Activated CD8-positive, alpha-beta T cell treated with anti-CD3 and anti-CD28 coated beads for 36 hours (primary cell): ENCODE results near the gene BMP7. TPM values are rescaled to one million over a fixed set of nuclear protein-coding genes. Genes with fewer than 3 reads are reported as not detected.

Experiments used
- ATAC-seq: fragments of 200-7000 bp; cut with Tn5 transposase; one replicate; pipeline ENCODE4 v1.10.0; 2021; ENCODE audit warnings: mild to moderate bottlenecking, moderate library complexity
- CTCF ChIA-PET: fragments of 350-600 bp; sonication (Branson Sonifier 250); formaldehyde crosslinking; loops from one replicate; lab custom pipeline; 2021; ENCODE audit warnings: antibody characterized with exemption; lab: Charles Lee
- POLR2A ChIA-PET: fragments of 350-600 bp; sonication (Branson Sonifier 250); formaldehyde crosslinking; loops from one replicate; lab custom pipeline; 2021; ENCODE audit warnings: antibody characterized with exemption; lab: Charles Lee
- DNase-seq: peaks from one replicate; pipeline ENCODE4 v3.0.0-alpha.2; 2020
- H3K27ac Mint-ChIP-seq: one replicate; pipeline ENCODE4 v1.8.0; 2021; ENCODE audit warnings: mild to moderate bottlenecking, mixed read lengths
- H3K27me3 Mint-ChIP-seq: one replicate; pipeline ENCODE4 v1.8.0; 2021; ENCODE audit warnings: mixed read lengths
- H3K36me3 Mint-ChIP-seq: one replicate; pipeline ENCODE4 v1.8.0; 2021; ENCODE audit warnings: low read depth, mixed read lengths
- H3K4me1 Mint-ChIP-seq: one replicate; pipeline ENCODE4 v1.8.0; 2021; ENCODE audit warnings: low read depth, mixed read lengths
- H3K4me3 Mint-ChIP-seq: one replicate; pipeline ENCODE4 v1.8.0; 2021; ENCODE audit warnings: mild to moderate bottlenecking, moderate library complexity, mixed read lengths
- H3K9me3 Mint-ChIP-seq: one replicate; pipeline ENCODE4 v1.8.0; 2021; ENCODE audit warnings: mixed read lengths
- CTCF ChIP-seq: fragments of 200-600 bp; IDR thresholded peaks from one replicate; pipeline ENCODE4 v1.8.0; 2022; ENCODE audit warnings: antibody characterized with exemption, mild to moderate bottlenecking
- intact Hi-C: fragments of 100-400 bp; cut with micrococcal nuclease; formaldehyde crosslinking; loops from one replicate; pipeline ENCODE4 v1.10.0; 2022
- total RNA-seq, 2 experiments: library from RNA; stranded (reverse); gene quantifications; one replicate each; pipeline ENCODE4 v1.2.3, GENCODE V29; 2021

BMP7 gene
- total RNA-seq, 2 experiments from 2014 or later: not detected

DNA sequence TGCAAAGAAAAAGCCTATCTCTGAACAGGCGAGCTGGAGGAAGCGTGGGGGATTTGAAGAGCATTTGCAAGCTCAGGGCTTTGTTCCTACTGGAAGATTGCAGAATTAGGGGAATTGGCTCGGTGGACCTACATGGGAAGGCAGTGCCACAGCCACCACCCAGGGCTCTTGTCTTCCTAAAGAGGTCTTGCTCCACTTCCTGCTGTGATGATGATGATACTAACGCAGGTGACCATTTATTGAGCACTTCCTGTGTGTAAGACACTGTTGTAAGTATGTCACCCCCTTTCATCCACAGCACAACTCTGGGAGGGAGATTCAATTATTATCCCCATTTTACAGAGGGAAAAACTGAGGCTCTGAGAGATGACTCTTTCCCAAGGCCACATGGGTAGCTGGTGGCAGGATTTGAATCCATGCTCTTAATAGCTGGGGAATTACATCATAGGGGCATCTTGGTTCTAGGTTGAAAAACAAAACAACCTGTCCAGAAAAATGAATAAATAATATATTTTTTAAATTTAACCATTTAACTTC, 41.2 kb downstream of the BMP7 start:
- DNase-seq (no peak), ATAC-seq (no peak)
- intact Hi-C loops: no loop called here
- CTCF ChIA-PET: no interaction called here
- no peaks in the 10 kb centered on the region for H3K36me3 Mint-ChIP-seq
- peaks cover 4% of the 10 kb centered on the region for H3K27me3 Mint-ChIP-seq
- no peak overlapping the region for H3K4me3 Mint-ChIP-seq
- H3K9me3 Mint-ChIP-seq: no peaks in the 10 kb centered on the region
- H3K4me1 Mint-ChIP-seq: no peaks in the 10 kb centered on the region
- no peak overlapping the region for H3K27ac Mint-ChIP-seq
- no peak for TF ChIP-seq CTCF
- POLR2A ChIA-PET: no interaction called here

DNA sequence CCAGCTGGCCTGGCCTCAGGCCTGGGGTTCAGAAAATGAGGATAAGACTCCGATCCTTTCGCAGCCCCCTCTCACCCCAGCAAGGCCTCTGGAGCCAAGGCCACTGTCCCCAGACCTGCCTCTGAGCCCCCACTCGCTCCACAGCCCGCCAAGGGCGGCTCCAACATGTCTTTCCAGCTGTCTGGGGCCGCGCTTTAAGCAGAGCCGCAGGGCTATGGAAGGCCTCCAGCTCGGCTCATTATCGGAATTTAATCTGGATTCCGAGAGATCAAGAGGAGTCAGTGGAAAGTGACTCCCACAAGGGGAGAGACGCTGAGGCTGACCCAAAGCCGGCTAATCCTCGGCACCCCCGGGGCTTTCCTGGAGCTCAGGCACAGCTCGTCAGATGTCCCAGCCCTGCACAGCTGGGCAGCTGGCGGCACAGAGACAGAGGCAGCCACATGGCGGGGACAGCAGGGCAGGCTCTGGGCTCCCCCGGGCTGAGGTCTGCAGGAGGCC, 41.8 kb downstream of the BMP7 start:
- intact Hi-C loops: no loop called here
- Mint-ChIP-seq H3K9me3 (no peaks in the 10 kb centered on the region), H3K27me3 (peaks cover 4% of the 10 kb centered on the region), H3K4me3 (no peak overlapping the region), H3K27ac (no peak overlapping the region), H3K4me1 (no peaks in the 10 kb centered on the region), H3K36me3 (no peaks in the 10 kb centered on the region)
- no peak for ATAC-seq
- ChIA-PET CTCF (no interaction called here), POLR2A (interaction anchor here (1.3 kb wide), 1 partner anchor 23 kb away, joined by 3 read pairs; no protein-coding TSS in a partner anchor)
- no peak for TF ChIP-seq CTCF
- DNase-seq: no peak

- CTCF ChIA-PET: interaction anchor here (0.9 kb wide), 1 partner anchor 123 kb away, joined by 3 read pairs; no protein-coding TSS in a partner anchor
- Mint-ChIP-seq H3K4me1 (no peaks in the 10 kb centered on the region), H3K27ac (no peak overlapping the region), H3K27me3 (peaks cover 4% of the 10 kb centered on the region), H3K9me3 (no peaks in the 10 kb centered on the region), H3K4me3 (no peak overlapping the region), H3K36me3 (no peaks in the 10 kb centered on the region)
- POLR2A ChIA-PET: interaction anchor here (0.9 to 1.3 kb wide), 2 partner anchors 24 to 26 kb away, joined by 3 read pairs; no protein-coding TSS in a partner anchor
- intact Hi-C loops: no loop called here
- no peak for ATAC-seq
- no peak for DNase-seq
- no peak for TF ChIP-seq CTCF
Observed at GRCh38 chr20:57223648-57224489, 42.6 kb downstream of the BMP7 start.

GRCh38 chr20:57222631-57222950, 43.9 kb downstream of the BMP7 start:
- no peak for ATAC-seq
- intact Hi-C loops: no loop called here
- TF ChIP-seq CTCF: no peak
- H3K4me1 Mint-ChIP-seq: no peaks in the 10 kb centered on the region
- H3K27me3 Mint-ChIP-seq: peaks cover 4% of the 10 kb centered on the region
- POLR2A ChIA-PET: interaction anchor here (0.9 kb wide), 1 partner anchor 25 kb away, joined by 3 read pairs; no protein-coding TSS in a partner anchor
- H3K4me3 Mint-ChIP-seq: no peak overlapping the region
- no peaks in the 10 kb centered on the region for H3K36me3 Mint-ChIP-seq
- CTCF ChIA-PET: no interaction called here
- H3K27ac Mint-ChIP-seq: no peak overlapping the region
- no peaks in the 10 kb centered on the region for H3K9me3 Mint-ChIP-seq
- DNase-seq: no peak
